D721Med (cell line): Measurements from ENCODE around the gene NUP54.
A peak's percentile ranks its signal among the peaks of the same experiment; 100 is the strongest.

ENCODE experiments used
- DNase-seq: peaks from one replicate; pipeline ENCODE4 v3.0.0; 2011; ENCODE audit warnings: low spot score; ENCODE audit not compliant: insufficient read length
- FAIRE-seq: peaks from 2 replicates; lab custom pipeline; 2011; peaks lifted over from hg19 to GRCh38; lab: Jason Lieb, UNC
- TF ChIP-seq, protein P1 (sequence below): IDR thresholded peaks from 2 replicates; pipeline ENCODE4 v1.5.1; 2012; ENCODE audit warnings: mild to moderate bottlenecking, control low read depth; ENCODE audit not compliant: insufficient read depth; ENCODE audit errors: missing control alignments

The NUP54 gene

DNA sequence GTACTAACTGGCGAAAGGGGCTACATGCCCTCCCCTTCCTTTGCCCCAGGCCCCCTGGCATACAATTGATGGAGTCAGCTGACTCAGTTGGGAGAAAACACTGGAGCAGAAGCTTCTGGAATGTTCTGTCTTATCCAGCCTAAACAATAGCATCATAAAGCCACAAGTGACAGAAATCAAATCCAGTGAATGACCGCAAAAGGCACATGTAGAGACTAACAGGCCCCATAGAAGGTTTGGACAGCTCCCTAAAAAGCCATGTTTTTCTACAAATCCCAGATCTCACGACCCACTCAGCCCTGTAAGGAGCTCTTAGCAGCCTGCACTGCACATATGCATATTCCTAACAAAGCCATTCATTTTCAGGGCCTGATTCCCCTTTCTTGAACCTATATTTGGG is 40.4 kb upstream of the NUP54 start:
- DNase-seq, result no peak
- no peak for FAIRE-seq
- TF ChIP-seq, protein P1, sequence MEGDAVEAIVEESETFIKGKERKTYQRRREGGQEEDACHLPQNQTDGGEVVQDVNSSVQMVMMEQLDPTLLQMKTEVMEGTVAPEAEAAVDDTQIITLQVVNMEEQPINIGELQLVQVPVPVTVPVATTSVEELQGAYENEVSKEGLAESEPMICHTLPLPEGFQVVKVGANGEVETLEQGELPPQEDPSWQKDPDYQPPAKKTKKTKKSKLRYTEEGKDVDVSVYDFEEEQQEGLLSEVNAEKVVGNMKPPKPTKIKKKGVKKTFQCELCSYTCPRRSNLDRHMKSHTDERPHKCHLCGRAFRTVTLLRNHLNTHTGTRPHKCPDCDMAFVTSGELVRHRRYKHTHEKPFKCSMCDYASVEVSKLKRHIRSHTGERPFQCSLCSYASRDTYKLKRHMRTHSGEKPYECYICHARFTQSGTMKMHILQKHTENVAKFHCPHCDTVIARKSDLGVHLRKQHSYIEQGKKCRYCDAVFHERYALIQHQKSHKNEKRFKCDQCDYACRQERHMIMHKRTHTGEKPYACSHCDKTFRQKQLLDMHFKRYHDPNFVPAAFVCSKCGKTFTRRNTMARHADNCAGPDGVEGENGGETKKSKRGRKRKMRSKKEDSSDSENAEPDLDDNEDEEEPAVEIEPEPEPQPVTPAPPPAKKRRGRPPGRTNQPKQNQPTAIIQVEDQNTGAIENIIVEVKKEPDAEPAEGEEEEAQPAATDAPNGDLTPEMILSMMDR, result no peak

DNA sequence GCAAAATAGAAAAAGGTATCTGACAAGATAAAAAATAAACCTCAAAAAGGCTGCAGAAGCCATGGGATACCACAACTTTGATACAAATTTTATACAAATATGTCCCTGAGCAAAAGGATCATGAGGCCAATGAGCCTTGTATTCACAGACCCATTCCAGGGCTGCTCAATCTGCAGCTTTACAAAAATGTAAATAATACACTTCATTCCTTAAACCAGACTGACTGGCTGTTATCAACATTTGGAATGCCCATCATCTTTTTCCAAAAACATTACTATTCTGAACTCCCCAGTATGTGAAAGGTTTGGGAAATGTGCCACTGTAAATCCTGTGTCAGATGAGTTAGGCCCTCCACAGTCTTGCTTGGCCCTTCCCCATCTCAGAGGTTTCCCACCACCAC is 40.0 kb upstream of the NUP54 start:
- TF ChIP-seq, protein P1, result no peak
- FAIRE-seq (no peak), DNase-seq (no peak)

DNA sequence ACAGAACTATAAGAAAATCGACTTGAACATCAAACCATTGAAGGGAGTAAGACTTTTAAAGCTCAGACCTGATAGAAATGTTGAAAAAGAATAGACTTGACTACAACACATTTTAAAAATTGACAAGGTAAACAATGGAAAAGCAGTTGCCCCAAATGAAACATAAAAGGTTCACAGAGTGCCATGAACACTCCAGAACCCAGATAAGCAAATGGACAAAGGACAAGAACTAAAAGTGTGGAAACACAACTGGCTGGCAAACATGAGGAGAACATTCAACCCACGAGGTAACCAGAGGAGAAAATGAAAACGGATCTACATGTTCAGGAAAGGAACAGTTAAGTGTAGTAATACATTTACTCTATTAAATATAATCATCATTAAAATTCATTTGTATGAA is 39.0 kb upstream of the NUP54 start:
- FAIRE-seq, result no peak
- TF ChIP-seq, protein P1, result no peak
- DNase-seq, result no peak

DNA sequence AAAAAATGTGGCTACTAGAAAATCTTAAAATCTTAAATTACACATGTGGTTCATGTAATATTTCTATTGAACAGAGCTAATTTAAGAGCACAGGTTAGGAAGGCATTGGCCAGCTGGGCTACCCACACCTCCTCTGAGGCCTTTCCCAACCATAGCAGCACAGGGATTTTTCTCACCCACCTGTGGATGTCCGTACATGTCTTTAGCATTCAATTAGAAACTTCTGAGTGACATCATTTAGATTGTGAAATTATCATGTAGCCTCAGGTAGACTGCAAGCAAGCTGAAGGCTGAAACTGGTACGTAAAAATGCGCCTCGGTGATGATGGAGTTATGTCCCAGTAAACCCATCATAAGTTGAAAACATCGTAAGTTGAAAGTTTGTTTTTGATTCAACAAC is 34.3 kb upstream of the NUP54 start:
- TF ChIP-seq, protein P1, result no peak
- FAIRE-seq (no peak), DNase-seq (no peak)

DNA sequence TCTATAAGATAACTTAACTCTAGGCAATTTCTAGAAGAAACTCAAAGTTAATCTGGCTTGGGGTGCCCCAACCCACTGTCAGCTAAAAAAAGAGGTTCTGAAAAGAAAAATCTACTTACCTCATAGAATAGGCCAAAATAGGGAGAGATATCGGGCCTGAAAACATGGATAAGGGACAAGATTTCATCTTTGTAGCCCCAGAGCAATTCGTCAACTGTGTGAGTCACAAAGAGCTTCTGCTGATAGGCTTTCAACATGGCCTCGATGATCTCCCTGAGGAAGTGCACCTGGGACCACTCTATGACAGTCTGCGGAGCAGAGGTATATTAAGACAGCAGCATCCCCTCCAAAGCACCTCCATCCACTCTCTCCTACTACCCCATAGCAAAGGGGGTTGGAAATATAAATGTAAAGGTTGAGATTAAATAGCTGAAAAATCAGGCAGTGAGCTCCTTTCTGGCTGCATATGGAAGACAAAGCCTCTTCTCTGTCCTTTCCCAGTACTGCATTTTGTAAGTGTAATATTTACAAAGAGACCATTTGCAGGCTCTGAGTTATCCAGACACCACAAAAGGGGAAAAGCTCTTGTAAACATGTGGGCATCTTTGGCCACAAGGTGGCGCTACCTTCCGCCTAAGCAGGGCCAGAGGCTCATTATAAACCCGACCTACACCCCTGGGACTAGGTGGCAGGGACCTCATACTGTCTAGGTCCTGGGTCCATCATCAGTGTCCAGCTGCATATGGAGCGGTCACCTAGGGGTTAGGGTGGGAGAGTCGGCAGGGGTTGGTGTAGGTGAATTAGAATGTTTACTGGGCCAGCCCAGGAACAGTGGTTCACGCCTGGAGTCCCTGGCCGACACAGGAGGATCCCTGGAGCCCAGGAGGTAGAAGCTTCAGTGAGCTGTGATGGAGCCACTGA is 31.5 kb upstream of the NUP54 start:
- DNase-seq, result peak; percentile 46
- TF ChIP-seq, protein P1, result peak; percentile 93
- peak; percentile 56 for FAIRE-seq

DNA sequence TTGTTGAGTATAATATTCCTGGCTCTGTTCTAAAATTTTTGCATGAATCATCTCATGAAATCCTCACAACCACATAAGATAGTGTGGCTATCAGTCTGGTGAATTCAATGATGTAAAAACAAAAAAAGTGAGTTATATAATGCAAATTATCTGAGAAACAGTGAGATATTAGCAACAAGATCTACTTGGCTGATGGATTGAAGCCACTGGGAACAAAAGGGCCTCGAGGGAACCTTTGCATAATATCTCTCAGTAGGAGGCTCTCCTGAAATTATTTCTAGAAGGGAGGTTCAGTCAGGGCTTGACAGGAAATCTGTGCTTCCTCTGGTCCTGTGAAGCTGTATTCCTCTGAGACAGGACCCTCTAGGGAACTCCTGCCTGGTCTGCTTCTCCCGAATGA is 30.1 kb upstream of the NUP54 start:
- no peak for DNase-seq
- no peak for FAIRE-seq
- TF ChIP-seq, protein P1, result no peak

DNA sequence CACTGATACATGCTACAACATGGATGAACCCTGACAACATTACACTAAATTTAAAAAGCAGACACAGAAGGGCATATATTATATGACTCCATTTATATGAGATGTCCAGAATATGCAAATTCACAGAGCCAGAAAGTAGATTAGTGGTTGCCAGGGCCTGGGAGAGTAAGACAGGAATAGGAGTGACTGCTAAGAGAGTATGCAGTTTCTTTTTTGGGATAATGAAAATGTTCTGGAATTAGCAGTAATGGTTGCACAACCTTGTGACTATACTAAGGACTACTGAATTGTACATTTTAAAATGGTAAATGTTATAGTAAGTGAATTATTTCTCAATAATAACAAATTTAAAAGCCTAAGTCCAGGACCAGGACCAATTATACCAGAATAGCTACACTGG is 29.5 kb upstream of the NUP54 start:
- DNase-seq (no peak), FAIRE-seq (no peak)

More for the DNA sequence above, 29.5 kb upstream of the NUP54 start:
- TF ChIP-seq, protein P1, result no peak
